Prostate gland (tissue), 2 donors: ENCODE results near the gene CFAP20DC.

Source experiments
- CTCF ChIP-seq, 4 experiments: fragments of 200-600 bp in 2 of 4; fragments of 450-650 bp in 2 of 4; sonication (generic) in 2 of 4; IDR thresholded peaks; 1 replicate in 3 of 4; 2 replicates in 1 of 4; pipeline ENCODE4 v1.5.1; 2016 to 2019; ENCODE audit warnings: antibody characterized with exemption in 4 of 4, mild to moderate bottlenecking in 2 of 4, moderate library complexity in 2 of 4
- POLR2A ChIP-seq: fragments of 450-650 bp; IDR thresholded peaks from one replicate; pipeline ENCODE4 v1.6.1; 2016; ENCODE audit warnings: antibody characterized with exemption, mild to moderate bottlenecking
- POLR2AphosphoS5 ChIP-seq: sonication (generic); formaldehyde crosslinking; IDR thresholded peaks from one replicate; pipeline ENCODE4 v1.6.1; 2017; ENCODE audit warnings: antibody characterized with exemption

- TF ChIP-seq POLR2AphosphoS5 (no peak), POLR2A (no peak), CTCF (IDR thresholded peaks at IDR 0.05) (no peak)
Measured at GRCh38 chr3:59082106-59082505, 32.3 kb upstream of the CFAP20DC start.
